Cardiac fibroblast (primary cell): ENCODE measurements around the gene UBE3D.

ENCODE experiments used
- DNase-seq, 2 donors: peaks; one replicate each; pipeline versions ENCODE4 v3.0.0 to v3.0.0-alpha.2; 2010; ENCODE audit warnings: low read depth in 2 of 2
- H3K4me3 ChIP-seq, 2 donors: replicated peaks in 1 of 2; 1 replicate in 1 of 2; 2 replicates in 1 of 2; pipeline ENCODE4 v1.5.1; 2011; ENCODE audit warnings: low read depth in 2 of 2, low read length in 2 of 2, mild to moderate bottlenecking in 2 of 2, moderate library complexity in 1 of 2
- TF ChIP-seq, protein P1 (sequence below): IDR thresholded peaks from one replicate; pipeline ENCODE4 v1.5.1; 2011; ENCODE audit warnings: low read depth, mild to moderate bottlenecking, low read length, inconsistent platforms

The UBE3D gene

DNA sequence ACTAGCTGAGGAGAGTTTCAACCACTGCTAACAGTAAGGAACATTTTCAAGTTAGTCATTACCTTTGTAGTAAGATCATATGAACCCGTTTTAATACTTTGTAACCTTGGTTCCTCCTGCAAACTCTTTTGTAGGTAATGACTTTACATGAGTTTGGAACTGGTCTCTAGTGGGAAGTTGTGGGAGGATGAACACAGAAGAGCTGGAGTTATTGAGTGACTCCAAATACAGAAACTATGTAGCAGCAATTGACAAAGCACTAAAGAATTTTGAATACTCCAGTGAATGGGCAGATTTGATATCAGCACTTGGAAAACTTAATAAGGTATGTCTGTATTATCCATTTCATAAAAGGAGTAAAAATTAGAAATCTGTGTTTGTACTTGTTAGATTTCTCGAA lies 31.1 kb upstream of the UBE3D start:
- DNase-seq = peak; percentile 17 to 37
- H3K4me3 ChIP-seq = no peak overlapping the region
- TF ChIP-seq, protein P1, sequence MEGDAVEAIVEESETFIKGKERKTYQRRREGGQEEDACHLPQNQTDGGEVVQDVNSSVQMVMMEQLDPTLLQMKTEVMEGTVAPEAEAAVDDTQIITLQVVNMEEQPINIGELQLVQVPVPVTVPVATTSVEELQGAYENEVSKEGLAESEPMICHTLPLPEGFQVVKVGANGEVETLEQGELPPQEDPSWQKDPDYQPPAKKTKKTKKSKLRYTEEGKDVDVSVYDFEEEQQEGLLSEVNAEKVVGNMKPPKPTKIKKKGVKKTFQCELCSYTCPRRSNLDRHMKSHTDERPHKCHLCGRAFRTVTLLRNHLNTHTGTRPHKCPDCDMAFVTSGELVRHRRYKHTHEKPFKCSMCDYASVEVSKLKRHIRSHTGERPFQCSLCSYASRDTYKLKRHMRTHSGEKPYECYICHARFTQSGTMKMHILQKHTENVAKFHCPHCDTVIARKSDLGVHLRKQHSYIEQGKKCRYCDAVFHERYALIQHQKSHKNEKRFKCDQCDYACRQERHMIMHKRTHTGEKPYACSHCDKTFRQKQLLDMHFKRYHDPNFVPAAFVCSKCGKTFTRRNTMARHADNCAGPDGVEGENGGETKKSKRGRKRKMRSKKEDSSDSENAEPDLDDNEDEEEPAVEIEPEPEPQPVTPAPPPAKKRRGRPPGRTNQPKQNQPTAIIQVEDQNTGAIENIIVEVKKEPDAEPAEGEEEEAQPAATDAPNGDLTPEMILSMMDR = no peak

DNA sequence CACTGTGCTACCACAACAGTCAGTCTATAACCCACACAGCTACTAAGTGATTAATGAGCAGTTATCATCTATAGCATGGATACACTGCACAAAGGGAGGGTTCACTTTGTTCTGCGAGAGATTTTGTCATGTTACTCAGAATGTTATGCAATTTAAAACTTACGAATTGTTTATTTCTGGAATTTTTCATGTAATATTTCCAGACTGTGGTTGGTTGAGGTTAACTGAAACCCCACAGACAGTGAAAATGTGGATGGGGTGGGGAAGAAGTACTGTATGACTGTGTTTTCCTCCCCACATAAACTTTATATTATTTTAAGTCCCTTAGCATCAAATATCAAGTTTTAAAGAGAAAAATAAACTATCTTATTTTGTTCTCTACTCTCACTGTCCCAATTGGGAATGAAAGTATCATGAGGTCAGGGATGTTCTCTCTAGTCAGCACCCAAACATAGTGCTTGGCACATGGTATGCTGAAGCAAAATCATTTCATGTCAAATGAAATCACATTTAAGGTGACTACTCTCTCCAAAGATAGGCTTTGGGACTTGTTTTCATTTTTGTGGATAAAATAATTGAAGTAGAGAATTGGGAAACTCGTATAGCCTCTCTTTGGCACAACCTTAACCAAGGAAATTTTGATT lies 27.2 kb upstream of the UBE3D start:
- peak; percentile 31 to 69 for DNase-seq
- TF ChIP-seq, protein P1 = no peak
- H3K4me3 ChIP-seq = no peak overlapping the region

DNA sequence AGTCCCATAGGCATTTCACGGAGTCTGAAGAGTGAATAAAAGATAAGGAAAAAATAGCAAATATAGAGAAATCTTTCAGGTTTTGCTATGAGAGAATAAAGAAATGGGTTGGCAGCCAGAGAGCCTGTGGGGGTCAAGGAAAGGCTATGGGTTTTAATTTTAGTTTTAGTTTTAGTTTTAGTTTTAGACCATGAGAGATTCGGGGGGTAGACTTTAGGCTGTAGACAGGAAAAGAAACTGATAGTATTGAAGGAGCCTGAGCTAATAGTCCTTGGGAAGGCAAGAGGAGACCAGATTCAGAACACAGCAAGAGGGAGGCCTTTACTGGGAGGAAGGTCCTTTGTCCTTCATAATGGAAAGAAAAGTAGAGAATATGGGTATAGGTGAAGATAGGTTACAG lies 21.1 kb upstream of the UBE3D start:
- no peak overlapping the region for H3K4me3 ChIP-seq
- TF ChIP-seq, protein P1 = no peak
- no peak for DNase-seq

DNA sequence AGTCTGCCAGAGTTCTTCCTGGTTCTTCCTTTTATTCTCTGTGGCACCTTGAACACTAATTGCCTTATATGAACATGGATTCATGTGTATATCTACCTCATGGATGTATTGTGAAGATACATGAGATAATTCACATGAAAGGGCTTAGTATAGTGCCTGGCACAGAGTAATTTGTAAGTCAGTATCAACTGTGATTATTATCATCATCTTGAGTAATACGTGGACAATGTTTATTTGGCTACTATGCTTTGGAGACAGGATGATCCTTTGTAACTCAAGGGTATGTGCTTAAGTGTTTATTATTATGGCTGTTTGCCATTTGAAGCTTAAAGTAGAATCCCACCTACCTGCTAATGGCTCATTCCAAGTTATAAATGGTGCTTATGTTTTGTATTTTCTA lies 17.8 kb upstream of the UBE3D start:
- DNase-seq = no peak
- no peak overlapping the region for H3K4me3 ChIP-seq
- TF ChIP-seq, protein P1 = no peak

DNA sequence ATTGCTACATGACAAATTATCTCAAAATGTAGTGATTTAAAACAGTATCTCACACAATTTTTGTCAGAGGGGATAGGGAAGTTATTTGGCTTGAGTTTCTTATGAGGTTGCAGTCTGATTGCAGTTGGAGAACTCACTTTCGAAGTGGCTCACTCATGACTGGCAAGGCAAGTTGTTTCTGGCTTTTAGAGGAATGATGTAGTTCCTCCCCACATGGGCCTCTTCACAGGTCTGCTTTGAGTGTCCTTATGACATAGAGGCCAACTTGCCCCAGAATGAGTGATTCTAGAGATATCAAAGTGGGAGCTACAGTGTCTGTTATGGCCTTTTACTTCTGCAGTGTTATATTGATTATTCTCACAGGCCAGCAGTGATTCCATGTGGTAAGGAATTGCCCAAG lies 8.0 kb upstream of the UBE3D start:
- TF ChIP-seq, protein P1 = no peak
- H3K4me3 ChIP-seq = no peak overlapping the region
- DNase-seq = no peak

DNA sequence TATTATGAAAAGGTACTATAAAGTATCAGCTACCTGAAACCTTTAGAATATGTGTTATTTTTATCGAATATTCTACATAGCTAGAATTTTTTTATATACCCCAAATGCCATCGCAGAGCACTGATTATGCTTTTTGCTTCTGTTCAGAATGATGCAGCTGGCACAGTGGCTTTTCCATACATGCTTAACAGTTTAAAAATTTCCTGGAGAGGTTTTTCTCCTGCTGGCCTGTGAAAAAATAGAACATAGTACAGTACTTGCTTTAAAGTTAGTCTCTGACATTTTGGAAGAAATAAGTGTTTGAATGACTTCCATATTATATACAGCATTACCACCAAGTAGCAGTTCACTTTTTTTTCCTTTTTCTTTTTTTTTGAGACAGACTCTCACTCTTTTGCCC lies 7.1 kb upstream of the UBE3D start:
- TF ChIP-seq, protein P1 = no peak
- no peak overlapping the region for H3K4me3 ChIP-seq
- no peak for DNase-seq

DNA sequence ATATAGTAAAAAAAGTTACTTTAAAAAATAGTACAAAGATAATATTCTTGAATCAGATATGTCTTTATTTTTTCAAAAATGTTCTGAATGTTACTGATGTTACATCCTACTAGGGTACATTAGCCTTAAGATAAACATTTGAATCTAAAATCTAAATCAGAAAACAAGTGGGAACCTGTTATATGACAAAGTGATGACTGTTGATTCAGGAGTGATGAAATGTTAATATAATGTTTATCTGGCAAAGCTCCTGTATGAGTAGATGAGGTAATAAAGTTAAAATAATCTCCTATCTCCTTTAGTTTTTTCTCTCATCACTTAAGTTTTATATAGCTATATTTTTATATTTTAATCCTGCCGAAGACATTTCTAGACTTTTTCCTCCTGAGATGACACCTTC lies 6.1 kb upstream of the UBE3D start:
- H3K4me3 ChIP-seq = no peak overlapping the region
- TF ChIP-seq, protein P1 = no peak
- no peak for DNase-seq
